ENCODE results near the gene FOXP1.

The FOXP1 gene

GRCh38 chr3:71478568-71478967 lies 105.0 kb downstream of the FOXP1 start:
- peak; percentile 43 for DNase-seq

- DNase-seq = no peak
Measured at GRCh38 chr3:71476950-71477349, 106.6 kb downstream of the FOXP1 start.

GRCh38 chr3:71469138-71469435 lies 114.4 kb downstream of the FOXP1 start:
- DNase-seq = no peak

GRCh38 chr3:71468311-71469137 lies 115.0 kb downstream of the FOXP1 start:
- DNase-seq = no peak

GRCh38 chr3:71466483-71466882 lies 117.0 kb downstream of the FOXP1 start:
- DNase-seq = no peak

GRCh38 chr3:71465371-71466036 lies 118.0 kb downstream of the FOXP1 start:
- no peak for DNase-seq

DNA sequence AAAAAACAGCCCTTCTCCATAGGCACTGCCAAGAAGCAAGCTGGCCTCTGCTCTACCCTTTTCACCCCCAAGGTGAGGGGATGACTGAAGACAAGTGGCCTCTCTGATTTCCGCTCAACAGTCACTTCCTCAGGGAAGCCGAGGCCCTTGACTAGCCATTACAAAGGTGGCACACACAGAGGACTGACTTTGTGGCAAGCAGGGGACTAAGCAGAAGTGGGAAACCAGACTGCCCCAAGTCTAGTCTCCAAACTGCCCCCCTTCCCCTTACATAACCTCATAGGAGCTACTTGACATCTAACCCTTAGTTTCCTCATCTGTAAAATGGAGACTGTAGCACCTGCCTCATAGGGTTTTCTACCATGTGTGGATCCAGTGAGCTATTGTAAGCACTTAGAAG lies 118.9 kb downstream of the FOXP1 start:
- DNase-seq = no peak

DNA sequence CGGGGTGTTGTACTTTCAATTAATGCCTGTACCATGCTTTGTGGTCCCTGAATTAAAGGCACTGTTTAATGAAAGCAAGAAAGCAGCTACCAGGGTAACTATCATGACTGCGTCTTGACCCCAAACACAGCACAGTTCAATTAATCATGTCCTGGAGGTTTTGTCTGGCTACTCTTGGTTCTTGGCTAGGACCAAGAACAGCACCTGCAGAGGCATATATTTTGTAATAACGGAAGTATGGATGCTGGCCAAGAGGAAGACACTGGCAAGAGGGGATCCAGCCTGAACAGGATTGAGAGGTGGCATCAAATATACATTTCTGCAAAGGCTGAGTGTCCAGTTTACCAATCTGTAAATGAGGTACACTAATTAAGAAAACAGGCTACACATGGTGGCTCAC lies 119.9 kb downstream of the FOXP1 start:
- no peak for DNase-seq

DNA sequence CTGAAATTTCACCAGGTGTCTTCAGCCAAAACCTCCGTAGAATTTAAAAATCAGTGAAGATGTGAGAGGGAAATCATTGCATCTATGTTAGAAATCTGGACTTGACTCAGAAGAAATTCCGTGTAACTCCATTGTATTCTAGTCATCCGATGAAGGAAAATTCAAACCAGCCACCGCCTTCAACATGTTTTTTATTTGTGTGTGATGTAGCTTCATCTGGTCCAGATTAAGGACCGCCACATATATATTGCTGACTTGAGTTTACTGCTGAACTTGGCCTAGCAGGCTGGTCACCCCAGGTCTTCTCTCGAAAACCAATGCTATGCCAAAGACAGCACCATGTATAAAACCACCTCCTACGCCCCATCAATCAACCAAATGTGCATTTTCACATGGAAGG lies 120.9 kb downstream of the FOXP1 start:
- no peak for DNase-seq

GRCh38 chr3:71461749-71462483 lies 121.6 kb downstream of the FOXP1 start:
- DNase-seq = no peak

DNA sequence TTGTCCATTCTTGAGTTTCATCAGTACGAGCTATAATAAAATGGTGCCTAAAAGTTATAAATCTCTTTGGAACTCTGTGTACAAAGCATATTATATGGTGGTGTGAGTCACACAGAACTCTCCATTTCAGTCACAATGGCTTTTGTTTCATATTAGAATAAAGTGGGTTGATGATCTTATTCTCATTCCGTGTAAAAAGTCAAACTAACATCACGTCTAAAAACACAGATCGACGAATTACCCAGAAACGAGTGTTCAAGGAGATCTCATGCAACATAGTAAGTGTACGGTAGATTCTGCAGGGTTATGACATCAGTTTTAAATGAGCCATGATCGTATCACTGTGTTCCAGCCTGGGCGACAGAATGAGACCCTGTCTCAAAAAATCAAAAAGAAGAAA lies 122.4 kb downstream of the FOXP1 start:
- no peak for DNase-seq

DNA sequence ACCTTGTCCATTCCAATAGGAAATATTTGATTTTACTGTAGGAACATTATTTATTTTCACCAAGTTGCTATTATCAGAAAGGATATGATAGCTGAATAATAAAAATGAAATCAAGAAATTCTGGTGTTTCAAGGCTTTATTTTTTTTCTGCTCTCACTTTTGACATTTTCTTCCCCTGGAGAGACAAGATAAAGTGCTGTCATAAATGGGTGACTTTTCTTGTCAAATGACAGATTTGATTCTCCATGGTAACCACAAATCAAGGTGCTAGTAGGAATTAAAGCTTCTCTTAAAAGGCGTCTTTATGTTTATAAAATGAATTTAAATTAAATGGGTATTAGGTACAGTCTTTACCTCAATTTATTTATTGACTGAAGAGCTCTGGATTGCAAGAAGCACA lies 124.6 kb downstream of the FOXP1 start:
- DNase-seq = no peak

DNA sequence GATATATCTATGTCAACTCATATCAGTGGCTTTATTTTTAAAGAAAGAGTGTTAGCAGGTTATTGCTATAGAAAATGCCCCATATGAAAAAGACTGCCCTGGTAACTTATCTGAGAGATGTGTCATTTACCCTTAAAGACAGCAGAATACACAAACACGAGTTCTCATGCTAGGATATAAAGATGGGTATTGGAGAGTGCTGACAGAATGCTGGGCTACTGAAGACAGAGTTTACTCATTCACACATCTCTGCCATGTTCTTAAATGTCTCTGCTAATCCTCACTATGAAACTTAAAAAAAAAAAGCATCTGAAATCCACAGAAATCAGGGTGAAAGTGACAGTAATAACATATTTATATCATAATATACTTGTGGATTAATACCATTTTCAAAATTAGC lies 126.7 kb downstream of the FOXP1 start:
- no peak for DNase-seq

GRCh38 chr3:71456156-71456555 lies 127.4 kb downstream of the FOXP1 start:
- DNase-seq = peak; percentile 50

DNA sequence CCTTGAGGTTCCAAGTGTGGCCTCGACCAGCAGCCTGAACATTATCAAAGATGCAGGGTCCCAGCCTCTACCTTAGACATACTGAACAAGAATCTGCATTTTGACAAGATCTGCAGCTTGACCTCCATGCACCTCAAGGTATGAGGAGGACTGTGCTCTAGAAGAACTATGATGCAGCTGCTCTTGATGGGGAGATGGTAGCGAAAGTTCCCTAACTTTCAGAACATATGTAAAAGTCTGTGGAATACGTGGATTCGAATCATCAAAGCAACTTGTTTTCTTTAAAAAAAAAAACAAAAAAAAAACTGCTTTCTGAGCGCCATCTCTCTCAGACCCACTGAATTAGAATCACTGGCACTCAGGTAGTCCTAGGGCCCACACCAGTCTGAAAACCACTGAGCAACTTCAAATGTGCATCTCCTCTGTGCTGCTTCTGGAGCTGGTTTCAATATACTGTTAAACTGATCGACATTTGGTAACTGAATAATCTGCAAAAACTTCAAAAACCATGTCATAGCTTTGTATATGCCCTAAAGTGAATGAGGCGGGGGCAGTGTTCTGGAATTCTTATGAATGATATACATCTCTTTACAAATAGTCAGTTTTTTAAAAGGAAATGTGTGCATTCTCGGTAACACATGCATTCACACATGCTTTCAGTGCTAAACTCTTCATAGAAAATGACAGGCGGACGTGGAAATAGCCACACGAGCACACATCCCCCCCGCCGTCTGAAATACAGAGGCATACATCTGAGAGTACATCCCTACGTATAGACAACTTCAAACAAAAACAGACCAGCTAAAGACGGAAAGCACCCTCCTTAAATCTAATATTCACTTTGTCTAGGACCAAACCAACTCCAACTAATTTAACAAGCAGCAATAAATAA lies 128.8 kb downstream of the FOXP1 start:
- DNase-seq = peak; percentile 56

DNA sequence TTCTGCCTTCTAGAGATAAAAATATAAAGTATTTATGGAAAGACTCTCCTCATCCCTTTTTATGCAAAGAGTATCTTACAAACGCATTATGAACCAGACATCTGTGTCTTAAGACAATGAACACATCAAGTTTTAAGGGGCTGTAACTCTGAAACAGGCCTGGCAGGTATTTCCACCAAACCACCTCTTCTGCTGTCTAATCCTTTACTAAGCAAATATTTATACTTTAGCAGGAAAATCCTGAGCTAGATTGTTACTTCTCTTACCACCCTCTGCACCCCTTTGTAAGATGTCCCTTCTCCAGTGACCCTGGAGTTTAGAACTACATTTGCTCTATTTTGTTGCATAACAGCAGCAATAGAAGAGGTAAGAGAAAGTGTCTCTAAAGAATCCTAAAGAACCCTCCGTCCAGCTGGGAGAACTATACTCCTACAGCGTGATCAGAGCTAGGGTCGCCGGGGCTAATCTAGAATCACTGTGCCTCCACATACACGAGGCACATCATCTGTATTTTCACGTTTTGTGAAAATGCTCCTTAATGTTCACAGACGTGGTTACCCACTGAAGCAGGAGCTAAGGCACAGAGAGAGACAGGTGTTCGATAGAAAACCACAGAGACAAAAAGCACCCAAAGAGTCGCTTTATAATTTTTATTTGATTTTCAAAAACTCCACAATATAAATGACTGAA lies 129.6 kb downstream of the FOXP1 start:
- peak; percentile 48 for DNase-seq

GRCh38 chr3:71453319-71453718 lies 130.2 kb downstream of the FOXP1 start:
- no peak for DNase-seq

GRCh38 chr3:71451812-71452211 lies 131.7 kb downstream of the FOXP1 start:
- DNase-seq = no peak

DNA sequence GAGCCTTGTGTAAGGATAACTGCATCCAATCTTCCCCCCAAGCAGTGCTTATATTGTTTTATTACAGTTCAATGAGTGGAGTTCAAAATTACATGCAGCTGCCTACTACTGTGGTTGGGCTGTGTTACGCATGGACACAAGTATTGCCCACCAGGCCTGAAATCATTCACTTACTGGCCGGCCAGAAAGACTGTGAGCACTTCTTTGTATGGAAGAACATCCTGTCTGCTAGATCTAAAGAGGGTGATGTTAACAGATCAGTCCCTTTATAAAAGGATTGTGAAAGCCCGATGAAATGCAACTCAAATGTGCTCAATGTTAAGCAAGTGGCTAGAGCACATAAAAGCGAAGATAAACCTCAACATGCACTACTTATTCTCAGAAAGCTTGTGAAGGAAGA lies 132.5 kb downstream of the FOXP1 start:
- no peak for DNase-seq

DNA sequence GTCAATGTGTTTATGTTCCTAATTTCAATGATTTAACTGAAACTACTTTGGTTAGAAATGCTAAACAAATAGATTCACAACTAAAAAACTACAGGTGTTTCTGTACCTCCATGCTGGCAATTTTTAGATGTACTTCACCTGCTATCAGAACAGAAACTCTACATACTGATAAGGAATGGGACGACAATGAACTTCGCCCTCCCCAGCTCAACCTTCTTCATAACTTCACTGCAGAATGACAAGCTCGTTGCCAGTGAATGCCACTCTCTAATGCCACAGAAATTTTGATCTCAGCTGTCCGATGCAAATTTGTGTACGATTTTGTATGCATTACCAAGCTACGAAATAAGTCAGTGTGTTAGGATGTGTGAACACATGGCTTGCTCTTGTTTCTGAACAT lies 133.4 kb downstream of the FOXP1 start:
- DNase-seq = no peak

DNA sequence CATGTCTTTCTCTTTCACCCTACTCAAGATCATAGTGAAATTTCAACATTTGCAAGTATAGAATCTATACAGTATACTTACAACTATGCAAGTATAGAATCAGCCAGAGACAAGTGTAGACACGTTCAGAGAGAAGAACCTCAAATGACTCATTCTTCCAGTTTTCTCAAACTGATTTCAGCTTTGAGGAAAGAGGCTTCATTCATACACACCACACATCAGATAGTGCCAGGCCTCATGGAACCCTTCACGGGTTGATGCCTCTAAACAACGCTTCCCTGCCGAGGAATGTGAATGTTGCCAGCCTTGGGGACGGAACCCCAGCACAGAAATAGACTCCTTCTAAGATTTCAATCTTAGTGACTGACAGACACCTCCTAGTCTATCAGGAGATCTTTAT lies 135.7 kb downstream of the FOXP1 start:
- DNase-seq = no peak

GRCh38 chr3:71447197-71447596 lies 136.3 kb downstream of the FOXP1 start:
- no peak for DNase-seq
